Karpas-422 (cell line): ENCODE data around the gene PCDH1. TPM values are rescaled to one million over a fixed set of nuclear protein-coding genes. Genes with fewer than 3 reads are reported as not detected.
A peak's percentile ranks its signal among the peaks of the same experiment; 100 is the strongest.

ENCODE experiments used
- DNase-seq: peaks from one replicate; pipeline ENCODE4 v3.0.0-alpha.2; 2015
- H2AFZ ChIP-seq: fragments of 200-600 bp; sonication (generic); 2 replicates; pipeline ENCODE4 v1.6.1; 2014; ENCODE audit warnings: antibody characterized with exemption, low read length, mixed read lengths
- H3K27ac ChIP-seq: fragments of 200-600 bp; sonication (generic); 2 replicates; pipeline ENCODE4 v1.5.1; 2014; ENCODE audit warnings: mild to moderate bottlenecking, low read length, moderate library complexity
- H3K27me3 ChIP-seq: fragments of 200-600 bp; sonication (generic); 2 replicates; pipeline ENCODE4 v1.6.1; 2014; ENCODE audit warnings: low read length, mixed read lengths
- H3K36me3 ChIP-seq: fragments of 200-600 bp; sonication (generic); 2 replicates; pipeline ENCODE4 v1.6.1; 2014; ENCODE audit warnings: low read length, mixed read lengths; ENCODE audit not compliant: insufficient read depth
- H3K4me1 ChIP-seq: fragments of 200-600 bp; sonication (generic); 2 replicates; pipeline ENCODE4 v1.6.1; 2014; ENCODE audit warnings: mild to moderate bottlenecking, low read length, mixed read lengths
- H3K4me2 ChIP-seq: fragments of 200-600 bp; sonication (generic); 2 replicates; pipeline ENCODE4 v1.6.1; 2014; ENCODE audit warnings: low read length, low read depth, mild to moderate bottlenecking; ENCODE audit not compliant: poor library complexity, severe bottlenecking
- H3K4me3 ChIP-seq: fragments of 200-600 bp; sonication (generic); 2 replicates; pipeline ENCODE4 v1.5.1; 2014; ENCODE audit warnings: mild to moderate bottlenecking, antibody characterized with exemption, low read length, mixed read lengths
- H3K79me2 ChIP-seq: fragments of 200-600 bp; sonication (generic); 2 replicates; pipeline ENCODE4 v1.6.1; 2014; ENCODE audit warnings: mild to moderate bottlenecking, low read length, mixed read lengths
- H3K9ac ChIP-seq: fragments of 200-600 bp; sonication (generic); 2 replicates; pipeline ENCODE4 v1.6.0; 2014; ENCODE audit warnings: low read length
- H3K9me2 ChIP-seq: fragments of 200-600 bp; sonication (generic), shearing (Covaris generic); replicated peaks from 2 replicates; pipeline ENCODE4 v1.6.0; 2014; ENCODE audit warnings: mild to moderate bottlenecking, low read length, moderate library complexity; ENCODE audit not compliant: insufficient read depth
- H3K9me3 ChIP-seq: fragments of 300-700, 200-600 bp; sonication (generic); 2 replicates; pipeline ENCODE4 v1.6.1; 2014; ENCODE audit warnings: low read length, mixed read lengths
- H4K20me1 ChIP-seq: fragments of 200-600 bp; sonication (generic); 2 replicates; pipeline ENCODE4 v1.6.1; 2014; ENCODE audit warnings: mild to moderate bottlenecking, antibody characterized with exemption, low read length, low read depth; ENCODE audit not compliant: insufficient read depth
- total RNA-seq: library from RNA; depleted of rRNA; stranded (reverse); fragments of >200 nt; shearing (Covaris generic); gene quantifications from 2 replicates; pipeline ENCODE4 v1.2.3, GENCODE V29; 2014; ENCODE audit warnings: low replicate concordance

The PCDH1 gene
- total RNA-seq, 1 experiment from 2014 or later: not detected

- Histone ChIP-seq H3K4me2 (no peak overlapping the region), H3K36me3 (no peaks in the 10 kb centered on the region), H3K9me3 (no peaks in the 10 kb centered on the region), H3K27ac (no peak overlapping the region), H3K4me1 (peaks cover 48% of the 10 kb centered on the region), H3K9ac (no peak overlapping the region), H3K9me2 (no peaks in the 10 kb centered on the region), H4K20me1 (no peaks in the 10 kb centered on the region), H3K79me2 (no peaks in the 10 kb centered on the region), H2AFZ (no peak overlapping the region), H3K27me3 (no peaks in the 10 kb centered on the region), H3K4me3 (no peak overlapping the region)
- DNase-seq: no peak
Measured at GRCh38 chr5:141843156-141843927, 34.9 kb downstream of the PCDH1 start.

GRCh38 chr5:141841378-141842180, 36.6 kb downstream of the PCDH1 start:
- Histone ChIP-seq H3K4me2 (no peak overlapping the region), H3K9me2 (no peaks in the 10 kb centered on the region), H2AFZ (no peak overlapping the region), H3K27me3 (no peaks in the 10 kb centered on the region), H3K79me2 (no peaks in the 10 kb centered on the region), H4K20me1 (no peaks in the 10 kb centered on the region), H3K36me3 (no peaks in the 10 kb centered on the region), H3K9ac (no peak overlapping the region), H3K27ac (no peak overlapping the region), H3K4me1 (peaks cover 53% of the 10 kb centered on the region), H3K4me3 (no peak overlapping the region), H3K9me3 (no peaks in the 10 kb centered on the region)
- no peak for DNase-seq

GRCh38 chr5:141840826-141841360, 37.3 kb downstream of the PCDH1 start:
- Histone ChIP-seq H3K4me3 (no peak overlapping the region), H3K27ac (no peak overlapping the region), H4K20me1 (no peaks in the 10 kb centered on the region), H3K4me2 (no peak overlapping the region), H3K9me3 (no peaks in the 10 kb centered on the region), H3K27me3 (no peaks in the 10 kb centered on the region), H3K79me2 (no peaks in the 10 kb centered on the region), H3K4me1 (peaks cover 58% of the 10 kb centered on the region), H3K9ac (no peak overlapping the region), H2AFZ (no peak overlapping the region), H3K9me2 (no peaks in the 10 kb centered on the region), H3K36me3 (no peaks in the 10 kb centered on the region)
- peak; percentile 39 for DNase-seq

- Histone ChIP-seq H3K4me2 (no peak overlapping the region), H3K27me3 (no peaks in the 10 kb centered on the region), H2AFZ (no peak overlapping the region), H3K79me2 (no peaks in the 10 kb centered on the region), H3K9me2 (no peaks in the 10 kb centered on the region), H3K4me1 (peaks cover 57% of the 10 kb centered on the region), H3K4me3 (no peak overlapping the region), H3K9ac (no peak overlapping the region), H3K27ac (no peak overlapping the region), H3K36me3 (no peaks in the 10 kb centered on the region), H4K20me1 (no peaks in the 10 kb centered on the region), H3K9me3 (no peaks in the 10 kb centered on the region)
- peak; percentile 38 for DNase-seq
Measured at GRCh38 chr5:141840280-141840812, 37.9 kb downstream of the PCDH1 start.

GRCh38 chr5:141839015-141839513, 39.1 kb downstream of the PCDH1 start:
- Histone ChIP-seq H3K9ac (peak overlapping the region; percentile 29; the same call in 1 of the 2 replicates), H3K79me2 (no peaks in the 10 kb centered on the region), H2AFZ (no peak overlapping the region), H3K9me3 (no peaks in the 10 kb centered on the region), H3K9me2 (no peaks in the 10 kb centered on the region), H3K36me3 (no peaks in the 10 kb centered on the region), H3K4me2 (peak overlapping the region; percentile 58), H3K4me1 (peaks cover 59% of the 10 kb centered on the region), H3K27ac (no peak overlapping the region), H4K20me1 (no peaks in the 10 kb centered on the region), H3K27me3 (no peaks in the 10 kb centered on the region), H3K4me3 (peak overlapping the region; percentile 56)
- DNase-seq: peak; percentile 49

DNA sequence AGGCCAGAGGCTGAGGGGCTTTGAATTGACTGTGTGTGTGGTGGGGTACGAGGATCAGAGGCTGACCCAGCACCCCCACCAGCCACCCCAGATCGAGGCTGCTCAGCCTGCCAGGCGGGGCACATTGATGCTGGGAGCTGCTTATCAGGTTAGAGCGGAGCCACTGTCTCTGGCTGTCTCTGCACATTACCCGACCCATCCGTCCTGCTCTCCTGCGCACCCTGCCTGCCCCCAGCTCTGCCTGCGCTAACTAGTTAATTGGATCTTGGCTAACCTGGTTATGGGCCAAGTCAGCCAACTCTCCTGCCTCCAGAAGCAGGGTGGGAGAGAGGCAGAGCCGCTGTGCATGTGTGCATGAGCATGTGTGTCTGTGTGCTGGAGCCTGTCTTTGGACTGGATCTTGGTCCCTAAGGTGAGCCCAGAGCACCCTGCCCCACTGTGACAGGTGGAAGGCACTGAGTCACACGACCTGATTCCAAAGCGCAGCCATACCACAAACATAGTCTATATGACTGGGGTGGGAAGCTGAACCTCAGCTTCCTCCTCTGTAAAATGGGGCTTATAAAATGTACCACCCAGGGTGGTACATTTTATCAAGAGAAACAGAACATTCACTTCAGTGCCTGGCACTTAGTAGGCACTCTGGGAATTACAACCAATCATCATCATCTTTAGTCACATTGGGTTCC, 39.7 kb downstream of the PCDH1 start:
- peak overlapping the region; percentile 56 for H3K4me3 ChIP-seq
- H3K4me2 ChIP-seq: peak overlapping the region; percentile 58
- H4K20me1 ChIP-seq: no peaks in the 10 kb centered on the region
- H3K9me2 ChIP-seq: no peaks in the 10 kb centered on the region
- peaks cover 59% of the 10 kb centered on the region for H3K4me1 ChIP-seq
- no peaks in the 10 kb centered on the region for H3K79me2 ChIP-seq
- 0 out of 2 replicates have a peak overlapping the region, but pooled peaks have one; percentile 29 for H3K9ac ChIP-seq
- no peak for DNase-seq
- no peak overlapping the region for H2AFZ ChIP-seq
- no peaks in the 10 kb centered on the region for H3K9me3 ChIP-seq
- no peaks in the 10 kb centered on the region for H3K36me3 ChIP-seq
- no peak overlapping the region for H3K27ac ChIP-seq
- H3K27me3 ChIP-seq: no peaks in the 10 kb centered on the region

DNA sequence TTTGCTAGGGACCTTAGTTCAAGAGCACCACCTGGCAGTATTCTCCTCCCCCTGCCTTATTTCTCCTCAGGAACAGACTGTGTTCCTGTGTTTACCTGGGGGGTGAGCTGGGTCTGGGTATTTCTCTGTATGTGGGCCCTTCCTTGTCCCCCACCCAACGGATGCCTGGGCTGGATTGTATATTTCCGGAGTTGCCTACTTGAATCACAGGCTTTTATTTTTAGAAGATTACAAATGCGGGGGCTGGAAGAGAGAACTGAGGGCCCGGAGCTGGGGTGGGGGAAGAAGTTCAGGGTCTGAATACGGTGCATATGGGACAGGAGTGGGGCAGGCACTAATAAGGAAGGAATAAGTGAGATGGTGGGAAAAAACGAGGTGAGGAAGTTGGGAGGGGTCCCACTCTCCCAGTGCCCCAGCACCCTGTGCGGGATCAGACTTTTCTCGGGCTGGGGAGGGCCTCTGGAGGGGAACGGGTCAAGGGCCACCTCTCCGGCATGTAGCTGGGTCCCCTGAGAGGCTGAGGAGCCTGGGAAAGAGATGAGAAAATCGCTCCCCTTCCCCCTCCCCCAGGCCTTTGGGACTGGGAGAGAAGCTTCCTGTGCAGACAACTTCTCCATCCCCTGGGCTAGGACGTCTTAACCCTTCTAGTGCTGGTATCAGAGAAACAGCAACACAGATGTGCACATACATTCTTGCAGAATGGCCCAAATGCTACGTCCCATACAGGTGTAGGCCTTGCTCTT, 42.1 kb downstream of the PCDH1 start:
- no peak for DNase-seq
- Histone ChIP-seq H3K27ac (no peak overlapping the region), H3K4me2 (no peak overlapping the region), H3K9ac (no peak overlapping the region), H3K9me3 (no peaks in the 10 kb centered on the region), H3K4me1 (peaks cover 40% of the 10 kb centered on the region), H3K9me2 (no peaks in the 10 kb centered on the region), H3K36me3 (no peaks in the 10 kb centered on the region), H2AFZ (no peak overlapping the region), H4K20me1 (no peaks in the 10 kb centered on the region), H3K79me2 (no peaks in the 10 kb centered on the region), H3K27me3 (no peaks in the 10 kb centered on the region; the same call in 1 of the 2 replicates), H3K4me3 (no peak overlapping the region)
